Cerebellar nuclear complex (tissue), 1 donor: ENCODE results near the gene MRPL27.

Source experiments
- DNase-seq, 2 experiments: peaks; one replicate each; lab custom pipeline; 2025; lab: John Stamatoyannopoulos, UW

Gene MRPL27

GRCh38 chr17:50360486-50361115 lies 12.4 kb downstream of the MRPL27 start:
- no peak for DNase-seq

DNA sequence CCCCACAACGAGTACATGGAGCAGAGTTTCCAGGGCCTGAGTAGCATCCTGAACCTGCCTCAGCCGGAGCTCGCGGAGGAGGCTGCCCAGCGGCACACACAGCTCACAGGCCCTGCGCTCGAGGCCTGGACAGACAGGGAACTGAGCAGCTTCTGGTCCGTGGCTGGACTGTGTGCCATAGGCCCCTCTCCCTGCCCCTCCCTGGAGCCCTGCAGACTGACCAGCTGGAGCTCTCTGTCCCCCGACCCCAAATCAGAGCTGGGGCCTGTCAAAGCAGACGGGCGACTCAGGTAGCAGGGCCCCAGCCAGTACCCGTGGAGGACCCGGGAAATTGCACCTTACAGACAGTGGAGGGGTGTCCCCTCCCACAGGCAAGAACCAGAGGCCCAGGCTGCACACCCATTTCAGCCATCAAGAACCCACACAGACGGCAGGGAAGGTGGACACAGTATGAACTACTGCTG lies 13.0 kb downstream of the MRPL27 start:
- no peak for DNase-seq

DNA sequence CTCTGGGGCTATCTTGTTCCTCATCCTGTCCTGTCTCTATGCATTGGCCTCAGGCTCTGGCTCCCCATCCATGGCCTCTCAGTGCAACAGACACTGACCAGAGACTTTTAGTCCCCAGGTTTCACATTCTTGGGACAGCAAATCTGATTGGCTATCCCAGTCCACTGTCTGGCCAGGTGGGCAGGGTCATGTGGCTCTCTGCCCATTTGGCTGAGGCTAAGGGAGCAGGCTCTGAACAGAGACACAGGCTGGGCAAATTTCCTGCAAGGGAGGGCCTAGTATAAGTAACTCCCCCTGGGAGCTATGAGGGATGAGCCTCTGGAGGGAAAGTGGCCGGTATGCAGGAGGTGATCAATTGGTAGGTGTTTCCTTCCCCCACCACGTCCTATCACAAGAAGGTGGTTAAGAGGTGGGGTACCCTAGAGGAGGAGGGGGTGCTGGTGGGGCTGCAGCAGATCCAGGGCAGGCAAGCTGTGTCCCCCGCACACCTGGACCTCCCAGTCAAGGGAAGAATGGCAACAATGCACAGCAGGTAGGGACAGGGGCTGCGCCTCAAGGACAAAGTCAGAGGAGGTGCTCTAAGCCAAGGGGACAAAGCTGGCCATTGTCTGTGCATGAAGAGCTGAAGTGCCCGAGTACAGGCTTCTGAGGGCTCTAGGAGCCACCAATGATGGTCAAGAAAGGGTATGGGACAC lies 13.8 kb downstream of the MRPL27 start:
- no peak for DNase-seq

- DNase-seq = no peak
Observed at GRCh38 chr17:50358177-50358576, 14.8 kb downstream of the MRPL27 start.

DNA sequence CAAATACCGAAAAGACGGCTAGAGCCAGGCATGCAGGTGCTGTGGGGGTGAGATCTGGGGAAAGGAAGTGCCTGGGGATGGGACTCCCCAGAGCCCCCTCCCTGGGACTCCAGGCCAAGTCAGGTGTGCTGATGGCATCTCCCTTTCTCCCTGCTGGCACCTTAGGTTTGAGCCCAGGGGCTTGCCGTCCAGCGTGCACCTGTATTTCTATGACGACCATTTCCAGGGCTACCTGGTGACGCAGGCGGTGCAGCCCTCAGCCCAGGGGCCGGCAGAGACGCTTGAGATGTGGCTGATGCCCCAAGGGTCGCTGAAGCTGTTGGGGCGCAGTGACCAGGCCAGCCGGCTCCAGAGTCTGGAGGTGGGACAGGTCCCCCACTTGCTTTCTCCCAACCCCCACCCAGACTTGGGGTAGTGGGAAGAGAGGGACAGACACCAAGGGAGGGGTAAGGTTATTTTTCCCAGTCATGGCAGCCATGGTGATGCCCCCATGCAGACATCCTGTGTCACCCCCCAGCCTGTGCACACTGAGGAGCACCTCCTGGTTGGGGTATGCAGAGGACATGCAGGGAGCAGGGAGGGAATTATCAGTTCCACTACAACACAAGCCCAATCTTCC lies 16.0 kb downstream of the MRPL27 start:
- DNase-seq = no peak

GRCh38 chr17:50356418-50356817 lies 16.6 kb downstream of the MRPL27 start:
- no peak for DNase-seq

DNA sequence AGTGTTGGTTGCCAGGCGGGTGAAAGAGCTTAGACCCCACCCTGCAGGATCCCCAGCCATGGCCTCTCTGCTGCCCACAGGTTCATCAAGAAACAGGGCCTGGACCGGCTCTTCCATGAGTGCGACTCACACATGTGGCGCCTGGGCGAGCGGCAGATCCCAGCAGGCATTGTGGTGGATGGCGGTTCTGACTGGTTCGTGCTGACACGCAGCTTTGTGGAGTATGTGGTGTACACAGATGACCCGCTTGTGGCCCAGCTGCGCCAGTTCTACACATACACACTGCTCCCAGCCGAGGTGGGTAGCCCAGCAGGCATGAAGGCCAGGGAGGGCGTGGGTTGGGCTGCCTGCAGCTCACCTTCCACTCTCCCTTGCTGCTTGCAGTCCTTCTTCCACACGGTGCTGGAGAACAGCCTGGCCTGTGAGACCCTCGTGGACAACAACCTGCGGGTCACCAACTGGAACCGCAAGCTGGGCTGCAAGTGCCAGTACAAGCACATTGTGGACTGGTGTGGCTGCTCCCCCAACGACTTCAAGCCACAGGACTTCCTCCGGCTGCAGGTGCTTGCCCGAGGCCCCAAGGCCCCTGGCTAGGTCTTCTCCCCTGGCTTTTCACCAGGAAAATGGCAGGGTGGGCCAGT lies 17.2 kb downstream of the MRPL27 start:
- DNase-seq = no peak

DNA sequence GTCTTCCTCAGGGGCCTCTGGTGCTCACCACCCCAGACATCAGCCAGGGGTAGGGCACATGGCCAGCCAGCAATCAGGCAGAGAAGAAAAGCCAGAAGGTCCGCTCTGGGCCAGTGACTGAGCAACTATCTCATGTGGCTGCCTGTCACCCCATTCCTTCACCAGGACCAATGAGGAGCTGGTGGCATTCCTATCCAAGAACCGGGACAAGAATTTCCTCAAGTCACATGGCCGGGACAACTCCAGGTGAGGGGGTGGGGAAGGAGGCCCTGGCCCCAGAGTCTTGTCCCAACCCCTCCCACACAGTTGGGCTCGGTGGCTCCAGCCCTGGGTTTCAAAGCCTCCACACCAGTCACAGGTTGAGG lies 17.7 kb downstream of the MRPL27 start:
- no peak for DNase-seq

GRCh38 chr17:50354776-50355175 lies 18.2 kb downstream of the MRPL27 start:
- DNase-seq = no peak

DNA sequence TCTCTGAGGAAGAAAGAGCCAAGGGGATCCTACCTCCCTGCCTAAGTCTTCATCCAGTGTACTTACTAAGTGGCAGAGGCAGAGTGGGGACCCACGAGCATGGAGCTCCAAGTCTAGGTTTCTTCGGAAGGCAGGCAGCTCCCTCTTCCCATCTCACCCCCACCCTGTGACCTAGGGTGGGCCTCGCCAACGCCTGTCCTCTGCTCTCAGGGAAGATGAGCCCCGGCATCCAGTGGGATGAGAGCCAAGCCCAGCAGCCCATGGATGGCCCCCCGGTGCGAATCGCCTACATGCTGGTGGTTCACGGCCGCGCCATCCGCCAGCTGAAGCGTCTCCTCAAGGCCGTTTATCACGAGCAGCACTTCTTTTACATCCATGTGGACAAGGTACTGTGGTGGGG lies 18.8 kb downstream of the MRPL27 start:
- no peak for DNase-seq

GRCh38 chr17:50353600-50354195 lies 19.3 kb downstream of the MRPL27 start:
- no peak for DNase-seq

DNA sequence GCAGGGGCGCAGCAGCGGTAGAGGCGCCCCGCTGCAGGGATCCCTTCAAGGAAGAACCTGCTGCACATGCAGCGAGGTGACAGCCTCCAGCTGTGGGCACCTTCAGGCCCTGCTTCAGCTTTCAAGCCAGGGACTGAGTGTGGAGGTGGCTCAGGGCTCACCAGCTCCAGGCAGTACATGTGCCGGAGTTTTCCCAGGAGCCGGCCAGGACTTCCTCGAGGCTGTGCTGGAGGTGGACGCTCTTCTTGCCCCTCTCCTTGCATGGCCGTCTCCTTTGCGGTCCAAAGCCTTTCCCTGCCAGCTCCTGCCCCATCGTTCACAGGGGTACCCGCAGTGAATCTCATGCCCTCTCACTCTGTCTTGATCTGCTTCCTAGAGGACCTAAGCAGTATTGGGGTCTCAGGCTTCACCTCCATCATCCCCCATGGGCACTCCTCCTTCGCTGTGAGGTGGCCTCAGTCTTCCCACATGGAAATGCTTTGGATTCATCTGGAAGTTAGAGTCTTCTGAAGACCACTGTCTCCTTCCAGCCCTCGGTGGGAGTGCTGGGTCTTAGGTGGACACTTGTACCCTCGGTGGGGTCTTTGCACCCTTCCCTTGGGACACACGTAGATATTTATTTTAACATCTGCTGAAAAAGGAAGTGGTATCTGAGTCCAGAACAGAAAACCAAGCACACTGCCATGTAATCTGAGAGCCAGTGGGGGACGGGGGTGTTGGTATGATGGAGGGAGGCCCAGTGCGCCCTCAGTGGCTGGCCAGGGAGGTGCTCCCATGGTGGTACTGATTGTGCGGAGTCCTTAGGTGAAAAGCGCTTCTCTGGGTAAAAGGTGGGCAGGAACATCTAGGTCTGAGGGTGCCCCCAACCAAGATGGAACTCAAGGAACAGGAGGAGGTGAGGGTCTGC lies 20.0 kb downstream of the MRPL27 start:
- no peak for DNase-seq

DNA sequence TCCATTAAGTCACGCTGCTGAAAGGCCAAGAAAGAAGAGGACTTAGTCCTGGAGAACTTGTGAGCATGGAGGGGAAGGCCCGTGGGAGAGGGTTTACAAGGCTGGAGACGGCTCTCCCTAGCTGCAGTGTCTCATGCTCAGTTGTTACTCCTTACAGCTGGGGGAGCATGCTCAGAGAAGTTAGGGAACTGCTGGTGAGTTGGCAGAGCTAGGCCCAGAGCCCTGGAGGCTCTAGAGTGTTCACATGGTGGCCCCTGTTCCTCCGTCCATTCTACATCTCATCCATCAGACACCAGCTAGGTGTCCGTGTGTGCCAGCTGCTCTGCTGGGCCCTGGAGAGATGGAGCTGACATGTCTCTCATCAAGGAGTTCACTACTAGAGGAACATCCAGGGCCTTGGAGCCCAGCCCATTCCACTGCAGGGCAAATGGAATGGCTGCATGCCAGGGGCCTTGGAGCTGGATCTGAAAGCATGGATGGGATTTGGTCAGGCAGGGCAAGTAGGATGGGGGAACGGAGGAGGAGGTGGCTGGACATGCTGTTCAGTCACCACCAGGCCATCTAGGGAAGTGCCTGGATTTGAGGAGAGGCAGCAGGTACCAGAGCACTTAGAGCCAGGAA lies 20.8 kb downstream of the MRPL27 start:
- DNase-seq = no peak

- DNase-seq = no peak
Observed at GRCh38 chr17:50350733-50351132, 22.3 kb downstream of the MRPL27 start.

DNA sequence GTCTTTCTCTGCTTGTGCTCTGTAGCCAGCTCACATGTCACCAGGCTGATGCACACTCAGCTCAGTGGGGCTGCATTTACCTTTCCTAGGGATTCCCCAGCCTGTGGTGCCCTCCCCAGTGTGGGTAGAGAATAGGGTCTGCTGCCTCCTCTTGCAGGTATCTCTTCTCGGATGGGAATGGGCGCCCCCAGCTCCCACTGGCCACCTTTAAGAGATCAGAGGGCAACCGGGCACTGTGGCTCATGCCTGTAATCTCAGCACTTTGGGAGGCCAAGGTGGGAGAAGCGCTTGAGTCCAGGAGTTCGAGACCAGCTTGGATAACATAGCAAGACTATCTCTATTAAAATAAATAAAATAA lies 23.8 kb downstream of the MRPL27 start:
- DNase-seq = no peak

GRCh38 chr17:50348522-50349242 lies 24.3 kb downstream of the MRPL27 start:
- DNase-seq = no peak

GRCh38 chr17:50347894-50348291 lies 25.1 kb downstream of the MRPL27 start:
- no peak for DNase-seq

- DNase-seq = no peak
Observed at GRCh38 chr17:50347117-50347893, 25.7 kb downstream of the MRPL27 start.

- DNase-seq = no peak
Observed at GRCh38 chr17:50346313-50347116, 26.5 kb downstream of the MRPL27 start.
